DND-41 (cell line): ENCODE results near the gene UGT2A3.

ENCODE experiments used
- ATAC-seq: fragments of 200-7000 bp; cut with Tn5 transposase; 3 replicates; pipeline ENCODE4 v1.9.1; 2021; ENCODE audit warnings: low read depth; ENCODE audit not compliant: insufficient read depth
- DNase-seq: peaks from one replicate; pipeline ENCODE4 v3.0.0-alpha.2; 2020
- H2AFZ ChIP-seq: 2 replicates; pipeline ENCODE4 v1.6.0; 2012; ENCODE audit warnings: low read depth, low read length
- H3K27ac ChIP-seq: 2 replicates; pipeline ENCODE4 v1.5.1; 2012; ENCODE audit warnings: low read length, inconsistent platforms
- H3K27me3 ChIP-seq: fragments of 200-600 bp; sonication (generic); 2 replicates; pipeline ENCODE4 v1.6.0; 2012; ENCODE audit warnings: low read length, mild to moderate bottlenecking, inconsistent platforms; ENCODE audit not compliant: insufficient read depth, poor library complexity
- H3K36me3 ChIP-seq: 2 replicates; pipeline ENCODE4 v1.5.1; 2012; ENCODE audit warnings: low read length, inconsistent platforms; ENCODE audit not compliant: insufficient read depth
- H3K4me1 ChIP-seq: 2 replicates; pipeline ENCODE4 v1.5.1; 2012; ENCODE audit warnings: mild to moderate bottlenecking, low read length; ENCODE audit not compliant: insufficient read depth
- H3K4me2 ChIP-seq: 2 replicates; pipeline ENCODE4 v1.6.0; 2012; ENCODE audit warnings: mild to moderate bottlenecking, moderate library complexity, low read length, inconsistent platforms; ENCODE audit not compliant: insufficient read depth
- H3K4me3 ChIP-seq, 2 experiments: fragments of 200-600 bp in 1 of 2; shearing (Covaris generic) in 1 of 2; 2 replicates each; pipeline ENCODE4 v1.5.1; 2012 to 2016; ENCODE audit warnings: inconsistent platforms in 2 of 2, low read length in 2 of 2, mild to moderate bottlenecking in 2 of 2, low read depth in 1 of 2, moderate library complexity in 1 of 2
- H3K79me2 ChIP-seq: 2 replicates; pipeline ENCODE4 v1.6.0; 2012; ENCODE audit warnings: low read length, inconsistent platforms; ENCODE audit not compliant: insufficient read depth
- H3K9ac ChIP-seq: 2 replicates; pipeline ENCODE4 v1.6.0; 2012; ENCODE audit warnings: low read depth, mild to moderate bottlenecking, inconsistent platforms, low read length, moderate library complexity
- H3K9me3 ChIP-seq: 2 replicates; pipeline ENCODE4 v1.5.1; 2012; ENCODE audit warnings: low read length, moderate library complexity, mild to moderate bottlenecking, inconsistent platforms; ENCODE audit not compliant: insufficient read depth, severe bottlenecking
- H4K20me1 ChIP-seq: 2 replicates; pipeline ENCODE4 v1.6.0; 2012; ENCODE audit warnings: low read length; ENCODE audit not compliant: insufficient read depth
- CTCF ChIP-seq: IDR thresholded peaks from 2 replicates; pipeline ENCODE4 v1.5.1; 2012; ENCODE audit warnings: borderline replicate concordance, low read length, moderate library complexity, mild to moderate bottlenecking; ENCODE audit not compliant: poor library complexity, severe bottlenecking; ENCODE audit errors: extremely low read depth
- EZH2 ChIP-seq: IDR thresholded peaks from 3 replicates; pipeline ENCODE4 v1.6.1; 2012; ENCODE audit warnings: borderline replicate concordance, low read depth, mild to moderate bottlenecking, moderate library complexity, low read length, inconsistent platforms; ENCODE audit not compliant: severe bottlenecking

UGT2A3 gene

GRCh38 chr4:68905939-68906779, 45.4 kb downstream of the UGT2A3 start:
- H3K9ac ChIP-seq: no peak overlapping the region
- TF ChIP-seq EZH2 (no peak), CTCF (no peak)
- H3K4me3 ChIP-seq: no peak overlapping the region
- no peaks in the 10 kb centered on the region for H4K20me1 ChIP-seq
- no peak overlapping the region for H3K4me2 ChIP-seq
- H2AFZ ChIP-seq: no peak overlapping the region
- H3K36me3 ChIP-seq: no peaks in the 10 kb centered on the region
- no peak for ATAC-seq
- no peaks in the 10 kb centered on the region for H3K27me3 ChIP-seq
- no peaks in the 10 kb centered on the region for H3K9me3 ChIP-seq
- H3K79me2 ChIP-seq: no peaks in the 10 kb centered on the region
- H3K27ac ChIP-seq: no peak overlapping the region
- H3K4me1 ChIP-seq: no peaks in the 10 kb centered on the region
- DNase-seq: no peak

GRCh38 chr4:68905598-68905938, 46.0 kb downstream of the UGT2A3 start:
- no peak overlapping the region for H3K9ac ChIP-seq
- H3K27me3 ChIP-seq: no peaks in the 10 kb centered on the region
- H3K4me1 ChIP-seq: no peaks in the 10 kb centered on the region
- H2AFZ ChIP-seq: no peak overlapping the region
- no peak for DNase-seq
- H3K79me2 ChIP-seq: no peaks in the 10 kb centered on the region
- ATAC-seq: no peak
- H3K4me2 ChIP-seq: no peak overlapping the region
- no peaks in the 10 kb centered on the region for H3K9me3 ChIP-seq
- H3K27ac ChIP-seq: no peak overlapping the region
- no peak overlapping the region for H3K4me3 ChIP-seq
- H3K36me3 ChIP-seq: no peaks in the 10 kb centered on the region
- TF ChIP-seq CTCF (no peak), EZH2 (no peak)
- no peaks in the 10 kb centered on the region for H4K20me1 ChIP-seq

- Histone ChIP-seq H2AFZ (no peak overlapping the region), H3K9ac (no peak overlapping the region), H3K79me2 (no peaks in the 10 kb centered on the region), H3K4me1 (no peaks in the 10 kb centered on the region), H3K4me3 (no peak overlapping the region), H4K20me1 (no peaks in the 10 kb centered on the region), H3K36me3 (no peaks in the 10 kb centered on the region), H3K27me3 (no peaks in the 10 kb centered on the region), H3K27ac (no peak overlapping the region), H3K9me3 (no peaks in the 10 kb centered on the region), H3K4me2 (no peak overlapping the region)
- DNase-seq (no peak), ATAC-seq (no peak)
- TF ChIP-seq CTCF (no peak), EZH2 (no peak)
Observed at GRCh38 chr4:68904786-68905185, 46.8 kb downstream of the UGT2A3 start.

GRCh38 chr4:68896749-68897148, 54.9 kb downstream of the UGT2A3 start:
- Histone ChIP-seq H3K36me3 (no peaks in the 10 kb centered on the region), H3K27me3 (no peaks in the 10 kb centered on the region), H3K4me3 (no peak overlapping the region), H3K79me2 (no peaks in the 10 kb centered on the region), H3K27ac (no peak overlapping the region), H3K9ac (no peak overlapping the region), H2AFZ (no peak overlapping the region), H3K4me2 (no peak overlapping the region), H4K20me1 (no peaks in the 10 kb centered on the region), H3K9me3 (no peaks in the 10 kb centered on the region), H3K4me1 (no peaks in the 10 kb centered on the region)
- no peak for DNase-seq
- ATAC-seq: no peak
- no peak for TF ChIP-seq EZH2
- TF ChIP-seq CTCF: no peak
